ENCODE data around the gene AHCYL1. TPM values are rescaled to one million over a fixed set of nuclear protein-coding genes. Genes with fewer than 3 reads are reported as not detected.

AHCYL1 gene
- total and polyA plus RNA-seq, 9 donors, result 41.1 to 113 (median 85.8) TPM

GRCh38 chr1:109959632-109959973, 25.0 kb upstream of the AHCYL1 start:
- Histone ChIP-seq H3K4me3 (no peak overlapping the region), H3K27me3 (no peaks in the 10 kb centered on the region), H3K4me1 (ENCODE audit: insufficient read depth) (peaks cover 11% of the 10 kb centered on the region), H3K27ac (no peak overlapping the region), H3K9me3 (no peaks in the 10 kb centered on the region), H3K36me3 (no peaks in the 10 kb centered on the region)
- intact Hi-C loops (cut with DNase I), result no loop called here
- no peak for TF ChIP-seq POLR2A (IDR thresholded peaks at IDR 0.05)
- TF ChIP-seq EP300 (IDR thresholded peaks at IDR 0.05), result no peak
- TF ChIP-seq CTCF (IDR thresholded peaks at IDR 0.05), result no peak
- WGBS, 3 donors, result 4 to 7% (median 5%) methylated on average over 1 of the region's 1 CpG
- DNase-seq, result no peak

- H3K27ac ChIP-seq, result no peak overlapping the region
- WGBS, 3 donors, result 16 to 26% (median 19%) methylated on average over 7 of the region's 7 CpGs
- peaks cover 11% of the 10 kb centered on the region for H3K4me1 ChIP-seq (ENCODE audit: insufficient read depth)
- H3K36me3 ChIP-seq, result no peaks in the 10 kb centered on the region
- no peak for DNase-seq
- H3K27me3 ChIP-seq, result no peaks in the 10 kb centered on the region
- intact Hi-C loops (cut with DNase I), result no loop called here
- H3K4me3 ChIP-seq, result no peak overlapping the region
- no peaks in the 10 kb centered on the region for H3K9me3 ChIP-seq
- TF ChIP-seq POLR2A (IDR thresholded peaks at IDR 0.05) (no peak), CTCF (IDR thresholded peaks at IDR 0.05) (no peak), EP300 (IDR thresholded peaks at IDR 0.05) (no peak)
Observed at GRCh38 chr1:109959974-109960744, 24.4 kb upstream of the AHCYL1 start.

GRCh38 chr1:109960745-109961094, 23.8 kb upstream of the AHCYL1 start:
- Histone ChIP-seq H3K4me3 (no peak overlapping the region), H3K36me3 (no peaks in the 10 kb centered on the region), H3K27ac (no peak overlapping the region), H3K4me1 (ENCODE audit: insufficient read depth) (peaks cover 11% of the 10 kb centered on the region), H3K9me3 (no peaks in the 10 kb centered on the region), H3K27me3 (no peaks in the 10 kb centered on the region)
- TF ChIP-seq POLR2A (IDR thresholded peaks at IDR 0.05) (no peak), CTCF (IDR thresholded peaks at IDR 0.05) (no peak), EP300 (IDR thresholded peaks at IDR 0.05) (no peak)
- no peak for DNase-seq
- 18 to 66% (median 48%) methylated on average over 1 of the region's 1 CpG for WGBS, 3 donors
- intact Hi-C loops (cut with DNase I), result no loop called here

- no peaks in the 10 kb centered on the region for H3K9me3 ChIP-seq
- intact Hi-C loops (cut with DNase I), result no loop called here
- no peaks in the 10 kb centered on the region for H3K27me3 ChIP-seq
- DNase-seq, result no peak
- H3K36me3 ChIP-seq, result no peaks in the 10 kb centered on the region
- no peak overlapping the region for H3K4me3 ChIP-seq
- no peak for TF ChIP-seq POLR2A (IDR thresholded peaks at IDR 0.05)
- TF ChIP-seq EP300 (IDR thresholded peaks at IDR 0.05), result no peak
- TF ChIP-seq CTCF (IDR thresholded peaks at IDR 0.05), result no peak
- H3K27ac ChIP-seq, result no peak overlapping the region
- 54 to 77% (median 71%) methylated on average over 1 of the region's 1 CpG for WGBS, 3 donors
- H3K4me1 ChIP-seq (ENCODE audit: insufficient read depth), result peaks cover 11% of the 10 kb centered on the region
Observed at GRCh38 chr1:109963864-109964263, 20.7 kb upstream of the AHCYL1 start.
